Activated CD4-positive, alpha-beta T cell treated with anti-CD3 and anti-CD28 coated beads for 1 hour (primary cell): ENCODE measurements around the gene SPATA31C1.

ENCODE experiments used
- DNase-seq: peaks from one replicate; pipeline ENCODE4 v3.0.0-alpha.2; 2020

The SPATA31C1 gene

DNA sequence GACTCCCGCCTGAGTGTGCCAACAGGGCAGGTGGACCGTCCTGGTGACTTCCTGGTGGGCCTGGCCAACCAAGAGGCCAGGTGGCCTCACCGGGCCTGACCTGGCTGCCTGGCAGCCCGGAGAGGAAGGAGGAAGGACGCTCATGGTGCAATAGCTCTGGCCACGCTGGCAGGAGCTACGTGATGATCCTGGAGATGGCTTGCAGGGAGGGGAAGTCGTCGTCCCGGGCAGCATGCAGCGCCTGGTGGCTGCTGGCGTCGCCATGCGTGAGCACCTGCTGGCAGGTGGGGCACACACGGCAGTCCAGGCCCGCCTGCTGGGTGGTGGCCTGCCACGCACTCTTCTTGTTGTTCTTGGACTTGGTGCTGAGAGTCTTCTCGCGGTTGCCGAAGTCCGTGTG, 26.3 kb downstream of the SPATA31C1 start:
- no peak for DNase-seq

DNA sequence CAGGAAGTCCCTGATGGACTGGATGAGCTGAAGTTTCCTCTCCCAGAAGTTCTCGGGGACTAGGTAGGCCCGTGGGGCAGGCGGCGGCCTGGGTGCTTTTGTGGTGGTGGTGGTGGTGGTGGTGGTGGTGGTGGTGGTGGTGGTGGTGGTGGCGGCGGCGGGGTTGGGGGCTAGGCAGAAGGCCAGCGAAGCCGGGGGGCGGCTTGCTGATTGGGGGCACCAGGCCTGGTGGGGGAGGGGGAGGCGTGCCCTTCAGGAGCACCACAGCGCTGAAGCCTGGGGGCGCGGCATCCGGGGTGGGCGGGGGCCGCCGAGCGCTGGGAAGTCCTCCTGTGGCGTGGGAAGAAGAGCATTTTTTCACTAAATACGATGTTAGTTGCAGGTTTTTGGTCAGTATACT, 26.9 kb downstream of the SPATA31C1 start:
- no peak for DNase-seq

- no peak for DNase-seq
Observed at GRCh38 chr9:87950296-87950695, 32.5 kb downstream of the SPATA31C1 start.

GRCh38 chr9:87950765-87951488, 33.2 kb downstream of the SPATA31C1 start:
- DNase-seq: no peak

DNA sequence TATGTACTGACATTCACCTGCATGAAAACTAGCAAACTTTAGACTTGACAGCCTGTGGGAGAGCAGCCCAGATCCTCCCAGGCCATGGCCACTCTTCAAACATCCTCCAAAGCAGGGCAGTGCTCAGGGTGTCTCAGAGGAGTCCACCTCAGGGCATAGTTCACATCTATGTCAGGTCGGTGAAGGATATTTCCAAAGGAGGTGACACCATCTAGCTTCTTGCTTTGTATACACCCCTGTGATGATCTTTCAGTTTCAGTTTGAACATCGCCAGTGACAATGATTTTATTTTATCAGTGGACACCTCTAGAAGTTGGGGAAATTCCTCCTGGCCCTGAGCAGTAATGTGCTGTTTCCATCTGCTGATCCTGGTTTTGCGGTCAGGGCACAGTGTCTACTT, 36.5 kb downstream of the SPATA31C1 start:
- DNase-seq: no peak

GRCh38 chr9:87957839-87958238, 40.1 kb downstream of the SPATA31C1 start:
- no peak for DNase-seq

DNA sequence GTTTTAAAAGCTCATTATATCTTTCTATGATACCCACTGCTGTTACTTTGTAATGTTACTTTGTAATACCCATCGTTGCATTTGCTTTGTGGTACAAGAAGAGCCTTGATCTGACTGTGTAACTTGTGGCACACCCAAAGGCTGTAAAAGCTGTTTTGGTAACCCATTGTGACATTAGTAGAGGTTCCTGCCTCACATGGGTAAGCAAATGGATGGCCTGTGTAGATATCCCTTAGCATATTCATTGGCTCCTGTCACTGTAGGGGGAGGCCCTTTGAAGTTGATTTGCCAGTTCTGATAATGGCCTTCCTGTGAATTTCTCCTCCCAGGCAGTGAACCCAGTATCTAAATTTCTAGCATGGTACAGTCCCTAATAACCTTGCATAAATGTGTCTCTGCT, 40.8 kb downstream of the SPATA31C1 start:
- no peak for DNase-seq

DNA sequence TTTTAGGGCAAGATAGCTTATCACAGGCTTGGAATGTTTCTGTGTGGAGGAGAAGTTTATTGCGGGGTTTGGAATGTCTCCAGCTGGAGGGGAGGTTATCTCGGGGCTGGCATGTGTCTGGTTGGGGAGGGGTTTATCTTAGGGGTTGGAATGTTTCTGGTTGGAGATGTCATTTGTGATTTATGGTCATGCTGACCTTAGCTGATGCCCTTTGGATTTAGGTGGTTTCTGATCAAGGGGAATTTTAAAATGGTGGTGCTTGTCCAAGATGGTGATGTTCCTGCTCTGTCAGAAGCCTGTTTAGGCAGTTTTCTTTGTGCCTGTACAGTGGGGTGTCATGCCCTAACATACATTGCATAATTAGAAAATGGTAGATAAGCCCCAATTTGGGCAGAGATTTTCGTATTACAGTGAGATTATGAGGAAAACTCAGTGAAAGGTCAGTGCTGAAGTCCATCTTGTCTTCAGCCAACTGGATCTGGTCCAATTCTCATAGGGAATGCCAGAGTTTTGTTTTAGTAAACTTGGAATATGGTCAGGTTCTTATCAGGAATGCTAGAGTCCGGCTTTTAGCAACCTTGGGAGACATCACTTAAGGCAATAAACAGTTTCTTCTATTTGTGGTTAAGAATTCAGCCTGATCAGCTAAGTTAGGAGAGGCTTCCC, 42.3 kb downstream of the SPATA31C1 start:
- DNase-seq: no peak

DNA sequence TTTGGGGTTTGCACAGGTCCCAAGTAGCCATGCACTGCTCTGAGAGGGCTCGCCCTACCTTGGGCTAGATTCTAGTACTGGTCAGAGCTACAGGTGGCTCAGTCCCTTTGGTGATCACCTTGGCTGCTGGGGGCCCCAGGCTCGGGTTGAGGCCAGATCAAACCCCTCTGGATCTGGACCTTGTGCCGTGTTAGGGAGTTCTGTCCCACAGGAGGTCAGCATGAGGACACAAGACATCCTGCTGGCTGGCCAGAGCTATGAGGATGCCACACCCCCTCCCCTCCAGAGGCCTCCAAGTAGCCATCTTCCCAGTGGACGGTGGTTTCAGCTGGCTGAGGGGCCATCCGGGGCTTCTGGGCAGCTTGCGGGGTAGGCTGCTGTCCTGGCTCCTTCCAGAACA, 46.0 kb downstream of the SPATA31C1 start:
- no peak for DNase-seq

GRCh38 chr9:87964826-87965225, 47.1 kb downstream of the SPATA31C1 start:
- DNase-seq: no peak

- no peak for DNase-seq
Observed at GRCh38 chr9:87968155-87968554, 50.4 kb downstream of the SPATA31C1 start.

DNA sequence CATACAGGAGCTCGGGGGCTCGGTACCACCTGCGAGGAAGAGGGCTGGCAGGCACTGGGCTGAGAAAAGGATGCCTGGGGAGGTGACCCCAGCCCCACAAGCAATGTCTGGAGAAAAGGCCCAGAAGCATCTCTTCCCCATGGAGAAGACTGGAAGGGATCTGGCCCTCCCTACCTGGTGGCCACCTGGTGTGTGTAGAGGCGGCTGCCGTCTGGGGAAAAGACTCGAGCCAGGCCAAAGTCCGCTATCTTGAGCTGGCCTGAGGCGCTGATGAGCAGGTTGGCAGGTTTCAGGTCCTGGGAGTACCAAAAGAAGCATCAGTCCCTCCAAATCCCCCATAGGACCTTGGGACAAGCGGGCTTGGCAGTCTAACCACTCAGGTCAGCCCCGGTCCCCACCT, 52.8 kb downstream of the SPATA31C1 start:
- no peak for DNase-seq

DNA sequence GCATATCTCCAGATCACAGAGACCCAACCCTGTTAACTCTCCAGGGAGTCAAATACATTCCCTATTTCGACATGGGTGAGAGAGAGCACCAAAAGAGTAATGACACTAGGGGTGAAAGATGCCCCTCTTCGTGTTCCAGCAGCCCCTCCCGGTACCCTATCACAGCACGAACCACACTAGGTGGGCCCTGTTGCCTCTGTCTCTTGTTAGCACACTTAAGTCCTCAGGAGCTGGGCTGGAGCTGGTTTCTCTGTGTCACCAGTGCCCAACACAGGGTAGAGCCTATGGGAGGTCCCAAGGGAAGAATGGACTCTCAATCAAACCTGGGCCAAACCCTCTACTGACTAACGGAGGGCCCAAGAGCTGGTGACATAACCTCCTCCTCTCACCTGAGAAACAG, 55.4 kb downstream of the SPATA31C1 start:
- DNase-seq: no peak
